HG03571 (cell line): ENCODE results near the gene MPHOSPH9.

Experiments
- ATAC-seq: cut with Tn5 transposase; IDR thresholded peaks from one replicate; pipeline ENCODE4 v1.9.1; 2021; ENCODE audit not compliant: unreplicated experiment

MPHOSPH9 gene

GRCh38 chr12:123132951-123133619 lies 99.9 kb downstream of the MPHOSPH9 start:
- ATAC-seq = no peak

GRCh38 chr12:123131879-123132402 lies 101.0 kb downstream of the MPHOSPH9 start:
- ATAC-seq = no peak

- no peak for ATAC-seq
Observed at GRCh38 chr12:123131291-123131832, 101.6 kb downstream of the MPHOSPH9 start.

- no peak for ATAC-seq
Observed at GRCh38 chr12:123129621-123130020, 103.3 kb downstream of the MPHOSPH9 start.

GRCh38 chr12:123127182-123127495 lies 105.8 kb downstream of the MPHOSPH9 start:
- ATAC-seq = no peak

- ATAC-seq = no peak
Observed at GRCh38 chr12:123126294-123127181, 106.4 kb downstream of the MPHOSPH9 start.

- no peak for ATAC-seq
Observed at GRCh38 chr12:123122626-123123025, 110.3 kb downstream of the MPHOSPH9 start.

- ATAC-seq = no peak
Observed at GRCh38 chr12:123121670-123122069, 111.3 kb downstream of the MPHOSPH9 start.

GRCh38 chr12:123120452-123121166 lies 112.3 kb downstream of the MPHOSPH9 start:
- ATAC-seq = no peak

GRCh38 chr12:123119808-123120207 lies 113.1 kb downstream of the MPHOSPH9 start:
- peak; percentile 54 for ATAC-seq

- ATAC-seq = no peak
Observed at GRCh38 chr12:123118497-123118896, 114.4 kb downstream of the MPHOSPH9 start.

GRCh38 chr12:123115409-123116121 lies 117.4 kb downstream of the MPHOSPH9 start:
- ATAC-seq = no peak

GRCh38 chr12:123114304-123115083 lies 118.4 kb downstream of the MPHOSPH9 start:
- no peak for ATAC-seq

GRCh38 chr12:123113026-123113425 lies 119.9 kb downstream of the MPHOSPH9 start:
- no peak for ATAC-seq

GRCh38 chr12:123111498-123112165 lies 121.3 kb downstream of the MPHOSPH9 start:
- no peak for ATAC-seq

GRCh38 chr12:123109319-123109772 lies 123.6 kb downstream of the MPHOSPH9 start:
- no peak for ATAC-seq

- ATAC-seq = no peak
Observed at GRCh38 chr12:123108682-123109066, 124.3 kb downstream of the MPHOSPH9 start.

GRCh38 chr12:123107926-123108681 lies 124.8 kb downstream of the MPHOSPH9 start:
- no peak for ATAC-seq
